ENCODE data around the gene SLC15A2. TPM values are rescaled to one million over a fixed set of nuclear protein-coding genes. Genes with fewer than 3 reads are reported as not detected.

SLC15A2 gene
- total RNA-seq, 1 experiment from 2014 or later = 2.4 TPM

DNA sequence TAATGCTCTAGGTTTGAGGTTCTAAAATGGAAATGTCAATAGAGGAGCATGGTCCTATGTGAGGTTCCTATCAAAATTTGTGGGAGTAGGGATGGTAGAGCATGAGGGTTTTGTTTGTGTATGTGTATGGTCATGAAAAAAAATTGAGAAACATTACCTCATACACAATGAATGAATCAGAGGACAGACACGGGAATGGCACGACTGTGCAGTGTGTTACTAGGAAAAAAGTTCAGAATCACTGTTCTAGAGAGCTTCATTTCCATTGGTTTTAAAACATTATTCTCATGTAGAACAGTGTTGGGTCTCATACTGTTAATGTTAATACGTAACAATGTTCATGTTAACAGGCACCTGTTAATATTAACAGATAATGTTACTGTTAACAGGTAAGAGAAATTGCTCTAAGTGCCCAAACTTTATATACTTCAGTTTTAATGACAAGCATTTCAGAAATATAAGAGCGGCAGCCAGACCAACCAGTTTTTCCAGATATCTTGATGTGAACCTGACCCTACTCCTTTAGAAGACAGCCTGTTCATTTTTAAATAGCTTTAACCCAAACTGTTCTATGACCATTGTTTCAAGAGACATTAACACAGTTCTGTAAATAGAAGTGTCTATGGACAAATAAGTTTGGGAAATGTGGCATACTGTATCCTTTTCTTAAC lies 48.0 kb downstream of the SLC15A2 start:
- Histone ChIP-seq H2AK5ac (ENCODE audit: insufficient read length, low read length) (no peak overlapping the region), H2BK12ac (ENCODE audit: insufficient read length, low read depth, low read length) (no peak overlapping the region), H2BK5ac (ENCODE audit: insufficient read length, low read length) (no peak overlapping the region), H3K4me1 (ENCODE audit: insufficient read depth, low read length) (no peaks in the 10 kb centered on the region), H4K8ac (replicated peaks; ENCODE audit: insufficient read length, low read depth, low read length) (no peak overlapping the region), H4K20me1 (ENCODE audit: control insufficient read depth, insufficient read depth, insufficient read length) (no peaks in the 10 kb centered on the region), H3K27me3 (ENCODE audit: insufficient read depth, low read length) (no peaks in the 10 kb centered on the region), H3K79me2 (ENCODE audit: insufficient read depth, low read length) (no peaks in the 10 kb centered on the region), H3T11ph (ENCODE audit: low read length) (no peak overlapping the region), H3K56ac (ENCODE audit: insufficient read length, low read depth, low read length) (no peak overlapping the region), H3K18ac (ENCODE audit: insufficient read length, low read depth, low read length) (no peak overlapping the region), H3K23me2 (ENCODE audit: insufficient read length, low read depth, low read length, poor library complexity, severe bottlenecking) (no peaks in the 10 kb centered on the region), H3K9ac (ENCODE audit: extremely low read depth, insufficient read length, low read length) (no peak overlapping the region), H4K91ac (ENCODE audit: insufficient read length, low read depth, low read length) (no peak overlapping the region), H2BK120ac (ENCODE audit: low read depth, low read length, poor library complexity, severe bottlenecking) (no peak overlapping the region), H3K14ac (ENCODE audit: insufficient read depth, low read length) (no peak overlapping the region), H3K4ac (ENCODE audit: low read depth, low read length) (no peak overlapping the region), H3K23ac (ENCODE audit: insufficient read length, low read depth, low read length) (no peak overlapping the region), H2AFZ (ENCODE audit: low read length) (no peak overlapping the region), H3K4me2 (ENCODE audit: insufficient read depth, insufficient read length, low read length) (no peak overlapping the region), H3K27ac (ENCODE audit: insufficient read length, low read depth, low read length) (no peak overlapping the region), H3K9me3 (ENCODE audit: control insufficient read depth, low read depth, low read length) (no peaks in the 10 kb centered on the region), H2BK20ac (ENCODE audit: low read depth, low read length, poor library complexity, severe bottlenecking) (no peak overlapping the region), H3K79me1 (ENCODE audit: insufficient read depth, low read depth, low read length, poor library complexity, severe bottlenecking) (no peaks in the 10 kb centered on the region), H4K5ac (ENCODE audit: insufficient read length, low read depth, low read length) (no peak overlapping the region), H2BK15ac (ENCODE audit: low read depth, low read length) (no peak overlapping the region)
- H3K4me1 Mint-ChIP-seq = peaks cover 18 to 25% of the 10 kb centered on the region in 2 experiments
- H3K36me3 Mint-ChIP-seq (ENCODE audit: insufficient read depth in 1 of 3, low read depth in 3 of 3) = peaks cover 0 to 15% (median 7%) of the 10 kb centered on the region in 3 experiments; a peak in 5 of 7 replicates
- H3K27ac Mint-ChIP-seq = no peak overlapping the region
- WGBS (ENCODE audit: extremely low coverage, insufficient read length, low lambda C conversion rate) = no CpG with 5 or more reads among the region's 4 CpGs
- TF ChIP-seq, protein P1, sequence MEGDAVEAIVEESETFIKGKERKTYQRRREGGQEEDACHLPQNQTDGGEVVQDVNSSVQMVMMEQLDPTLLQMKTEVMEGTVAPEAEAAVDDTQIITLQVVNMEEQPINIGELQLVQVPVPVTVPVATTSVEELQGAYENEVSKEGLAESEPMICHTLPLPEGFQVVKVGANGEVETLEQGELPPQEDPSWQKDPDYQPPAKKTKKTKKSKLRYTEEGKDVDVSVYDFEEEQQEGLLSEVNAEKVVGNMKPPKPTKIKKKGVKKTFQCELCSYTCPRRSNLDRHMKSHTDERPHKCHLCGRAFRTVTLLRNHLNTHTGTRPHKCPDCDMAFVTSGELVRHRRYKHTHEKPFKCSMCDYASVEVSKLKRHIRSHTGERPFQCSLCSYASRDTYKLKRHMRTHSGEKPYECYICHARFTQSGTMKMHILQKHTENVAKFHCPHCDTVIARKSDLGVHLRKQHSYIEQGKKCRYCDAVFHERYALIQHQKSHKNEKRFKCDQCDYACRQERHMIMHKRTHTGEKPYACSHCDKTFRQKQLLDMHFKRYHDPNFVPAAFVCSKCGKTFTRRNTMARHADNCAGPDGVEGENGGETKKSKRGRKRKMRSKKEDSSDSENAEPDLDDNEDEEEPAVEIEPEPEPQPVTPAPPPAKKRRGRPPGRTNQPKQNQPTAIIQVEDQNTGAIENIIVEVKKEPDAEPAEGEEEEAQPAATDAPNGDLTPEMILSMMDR (conservative IDR thresholded peaks at IDR 0.05) = no peak
- peaks cover 0 to 5% of the 10 kb centered on the region in 2 experiments; a peak in 2 of 5 replicates for H3K9me3 Mint-ChIP-seq
- no peaks in the 10 kb centered on the region for H3K27me3 Mint-ChIP-seq (ENCODE audit: low read depth)
- no peak overlapping the region for H3K4me3 Mint-ChIP-seq
- no peak for DNase-seq

Data from H9 (cell line).